ENCODE measurements around the gene ARMC9.

DNA sequence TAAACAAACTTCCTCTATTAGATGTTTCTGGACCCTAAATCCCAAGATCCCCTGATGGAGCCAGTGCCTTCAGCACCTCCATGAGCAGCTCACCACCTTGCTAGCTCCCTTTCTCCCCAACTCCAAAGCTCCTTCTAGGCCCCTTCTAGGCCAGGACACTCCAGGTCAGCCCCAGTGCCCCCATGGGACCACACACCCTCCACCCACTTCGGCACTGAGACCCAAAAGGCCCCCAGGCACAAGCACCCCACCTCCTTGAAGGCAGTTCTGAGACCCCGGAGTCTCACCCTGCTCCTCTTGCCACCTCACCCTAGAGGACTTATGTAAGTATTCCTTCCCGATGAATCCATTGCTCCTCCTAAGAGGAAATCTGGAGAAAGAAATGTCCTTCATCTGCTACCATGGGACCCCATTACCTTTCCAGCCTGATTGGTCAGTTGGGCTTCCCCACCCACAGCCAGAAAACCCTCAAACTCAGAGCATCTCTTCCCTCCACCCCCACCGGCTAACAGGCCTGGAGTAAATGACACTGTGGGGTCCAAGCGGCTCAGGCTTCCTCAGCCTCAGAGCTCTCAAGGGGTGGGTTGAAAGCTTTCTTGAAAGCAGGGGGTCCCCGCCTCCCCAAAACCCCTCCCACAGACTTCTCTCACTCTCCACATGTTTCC, 9.8 kb upstream of the ARMC9 start:
- TF ChIP-seq, protein P1, sequence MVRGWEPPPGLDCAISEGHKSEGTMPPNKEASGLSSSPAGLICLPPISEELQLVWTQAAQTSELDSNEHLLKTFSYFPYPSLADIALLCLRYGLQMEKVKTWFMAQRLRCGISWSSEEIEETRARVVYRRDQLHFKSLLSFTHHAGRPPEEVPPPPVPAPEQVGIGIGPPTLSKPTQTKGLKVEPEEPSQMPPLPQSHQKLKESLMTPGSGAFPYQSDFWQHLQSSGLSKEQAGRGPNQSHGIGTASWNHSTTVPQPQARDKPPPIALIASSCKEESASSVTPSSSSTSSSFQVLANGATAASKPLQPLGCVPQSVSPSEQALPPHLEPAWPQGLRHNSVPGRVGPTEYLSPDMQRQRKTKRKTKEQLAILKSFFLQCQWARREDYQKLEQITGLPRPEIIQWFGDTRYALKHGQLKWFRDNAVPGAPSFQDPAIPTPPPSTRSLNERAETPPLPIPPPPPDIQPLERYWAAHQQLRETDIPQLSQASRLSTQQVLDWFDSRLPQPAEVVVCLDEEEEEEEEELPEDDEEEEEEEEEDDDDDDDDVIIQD (CRISPR knock-in tag; IDR thresholded peaks at IDR 0.05; ENCODE audit: low read depth), result no peak
- TF ChIP-seq, protein P2, sequence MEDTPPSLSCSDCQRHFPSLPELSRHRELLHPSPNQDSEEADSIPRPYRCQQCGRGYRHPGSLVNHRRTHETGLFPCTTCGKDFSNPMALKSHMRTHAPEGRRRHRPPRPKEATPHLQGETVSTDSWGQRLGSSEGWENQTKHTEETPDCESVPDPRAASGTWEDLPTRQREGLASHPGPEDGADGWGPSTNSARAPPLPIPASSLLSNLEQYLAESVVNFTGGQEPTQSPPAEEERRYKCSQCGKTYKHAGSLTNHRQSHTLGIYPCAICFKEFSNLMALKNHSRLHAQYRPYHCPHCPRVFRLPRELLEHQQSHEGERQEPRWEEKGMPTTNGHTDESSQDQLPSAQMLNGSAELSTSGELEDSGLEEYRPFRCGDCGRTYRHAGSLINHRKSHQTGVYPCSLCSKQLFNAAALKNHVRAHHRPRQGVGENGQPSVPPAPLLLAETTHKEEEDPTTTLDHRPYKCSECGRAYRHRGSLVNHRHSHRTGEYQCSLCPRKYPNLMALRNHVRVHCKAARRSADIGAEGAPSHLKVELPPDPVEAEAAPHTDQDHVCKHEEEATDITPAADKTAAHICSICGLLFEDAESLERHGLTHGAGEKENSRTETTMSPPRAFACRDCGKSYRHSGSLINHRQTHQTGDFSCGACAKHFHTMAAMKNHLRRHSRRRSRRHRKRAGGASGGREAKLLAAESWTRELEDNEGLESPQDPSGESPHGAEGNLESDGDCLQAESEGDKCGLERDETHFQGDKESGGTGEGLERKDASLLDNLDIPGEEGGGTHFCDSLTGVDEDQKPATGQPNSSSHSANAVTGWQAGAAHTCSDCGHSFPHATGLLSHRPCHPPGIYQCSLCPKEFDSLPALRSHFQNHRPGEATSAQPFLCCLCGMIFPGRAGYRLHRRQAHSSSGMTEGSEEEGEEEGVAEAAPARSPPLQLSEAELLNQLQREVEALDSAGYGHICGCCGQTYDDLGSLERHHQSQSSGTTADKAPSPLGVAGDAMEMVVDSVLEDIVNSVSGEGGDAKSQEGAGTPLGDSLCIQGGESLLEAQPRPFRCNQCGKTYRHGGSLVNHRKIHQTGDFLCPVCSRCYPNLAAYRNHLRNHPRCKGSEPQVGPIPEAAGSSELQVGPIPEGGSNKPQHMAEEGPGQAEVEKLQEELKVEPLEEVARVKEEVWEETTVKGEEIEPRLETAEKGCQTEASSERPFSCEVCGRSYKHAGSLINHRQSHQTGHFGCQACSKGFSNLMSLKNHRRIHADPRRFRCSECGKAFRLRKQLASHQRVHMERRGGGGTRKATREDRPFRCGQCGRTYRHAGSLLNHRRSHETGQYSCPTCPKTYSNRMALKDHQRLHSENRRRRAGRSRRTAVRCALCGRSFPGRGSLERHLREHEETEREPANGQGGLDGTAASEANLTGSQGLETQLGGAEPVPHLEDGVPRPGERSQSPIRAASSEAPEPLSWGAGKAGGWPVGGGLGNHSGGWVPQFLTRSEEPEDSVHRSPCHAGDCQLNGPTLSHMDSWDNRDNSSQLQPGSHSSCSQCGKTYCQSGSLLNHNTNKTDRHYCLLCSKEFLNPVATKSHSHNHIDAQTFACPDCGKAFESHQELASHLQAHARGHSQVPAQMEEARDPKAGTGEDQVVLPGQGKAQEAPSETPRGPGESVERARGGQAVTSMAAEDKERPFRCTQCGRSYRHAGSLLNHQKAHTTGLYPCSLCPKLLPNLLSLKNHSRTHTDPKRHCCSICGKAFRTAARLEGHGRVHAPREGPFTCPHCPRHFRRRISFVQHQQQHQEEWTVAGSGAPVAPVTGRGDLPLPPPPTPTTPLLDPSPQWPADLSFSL (CRISPR knock-in tag; IDR thresholded peaks at IDR 0.05), result no peak
- TF ChIP-seq, protein P3, sequence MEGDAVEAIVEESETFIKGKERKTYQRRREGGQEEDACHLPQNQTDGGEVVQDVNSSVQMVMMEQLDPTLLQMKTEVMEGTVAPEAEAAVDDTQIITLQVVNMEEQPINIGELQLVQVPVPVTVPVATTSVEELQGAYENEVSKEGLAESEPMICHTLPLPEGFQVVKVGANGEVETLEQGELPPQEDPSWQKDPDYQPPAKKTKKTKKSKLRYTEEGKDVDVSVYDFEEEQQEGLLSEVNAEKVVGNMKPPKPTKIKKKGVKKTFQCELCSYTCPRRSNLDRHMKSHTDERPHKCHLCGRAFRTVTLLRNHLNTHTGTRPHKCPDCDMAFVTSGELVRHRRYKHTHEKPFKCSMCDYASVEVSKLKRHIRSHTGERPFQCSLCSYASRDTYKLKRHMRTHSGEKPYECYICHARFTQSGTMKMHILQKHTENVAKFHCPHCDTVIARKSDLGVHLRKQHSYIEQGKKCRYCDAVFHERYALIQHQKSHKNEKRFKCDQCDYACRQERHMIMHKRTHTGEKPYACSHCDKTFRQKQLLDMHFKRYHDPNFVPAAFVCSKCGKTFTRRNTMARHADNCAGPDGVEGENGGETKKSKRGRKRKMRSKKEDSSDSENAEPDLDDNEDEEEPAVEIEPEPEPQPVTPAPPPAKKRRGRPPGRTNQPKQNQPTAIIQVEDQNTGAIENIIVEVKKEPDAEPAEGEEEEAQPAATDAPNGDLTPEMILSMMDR (CRISPR knock-in tag; IDR thresholded peaks at IDR 0.05), result no peak
- TF ChIP-seq, protein P4, sequence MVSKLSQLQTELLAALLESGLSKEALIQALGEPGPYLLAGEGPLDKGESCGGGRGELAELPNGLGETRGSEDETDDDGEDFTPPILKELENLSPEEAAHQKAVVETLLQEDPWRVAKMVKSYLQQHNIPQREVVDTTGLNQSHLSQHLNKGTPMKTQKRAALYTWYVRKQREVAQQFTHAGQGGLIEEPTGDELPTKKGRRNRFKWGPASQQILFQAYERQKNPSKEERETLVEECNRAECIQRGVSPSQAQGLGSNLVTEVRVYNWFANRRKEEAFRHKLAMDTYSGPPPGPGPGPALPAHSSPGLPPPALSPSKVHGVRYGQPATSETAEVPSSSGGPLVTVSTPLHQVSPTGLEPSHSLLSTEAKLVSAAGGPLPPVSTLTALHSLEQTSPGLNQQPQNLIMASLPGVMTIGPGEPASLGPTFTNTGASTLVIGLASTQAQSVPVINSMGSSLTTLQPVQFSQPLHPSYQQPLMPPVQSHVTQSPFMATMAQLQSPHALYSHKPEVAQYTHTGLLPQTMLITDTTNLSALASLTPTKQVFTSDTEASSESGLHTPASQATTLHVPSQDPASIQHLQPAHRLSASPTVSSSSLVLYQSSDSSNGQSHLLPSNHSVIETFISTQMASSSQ (IDR thresholded peaks at IDR 0.05; ENCODE audit: low read depth), result no peak
- TF ChIP-seq, protein P4 (CRISPR knock-in tag; IDR thresholded peaks at IDR 0.05; ENCODE audit: borderline replicate concordance), result no peak
- TF ChIP-seq FOXK1 (CRISPR knock-in tag; IDR thresholded peaks at IDR 0.05; ENCODE audit: borderline replicate concordance, low read depth) (no peak), POLR2AphosphoS5 (IDR thresholded peaks at IDR 0.05; ENCODE audit: low read depth, low read length) (no peak), RCOR2 (CRISPR knock-in tag; IDR thresholded peaks at IDR 0.05) (no peak), HIVEP1 (CRISPR knock-in tag; IDR thresholded peaks at IDR 0.05) (no peak), ZNF468 (CRISPR knock-in tag; IDR thresholded peaks at IDR 0.05) (no peak), TCF12 (IDR thresholded peaks at IDR 0.05) (no peak), TCF12 (CRISPR knock-in tag; IDR thresholded peaks at IDR 0.05) (no peak)

Measured in HepG2 (cell line).